Loucy (cell line): ENCODE results near the gene ARHGAP26.

ENCODE experiments used
- EZH2phosphoT487 ChIP-seq: fragments of 200-600 bp; IDR thresholded peaks from 2 replicates; pipeline ENCODE4 v1.6.1; 2018; ENCODE audit warnings: antibody characterized with exemption, mild to moderate bottlenecking, moderate library complexity, borderline replicate concordance
- TF ChIP-seq, protein P1 (sequence below): fragments of 200-600 bp; sonication (generic); conservative IDR thresholded peaks from 2 replicates; pipeline ENCODE4 v1.5.1; 2014; ENCODE audit warnings: mild to moderate bottlenecking, antibody characterized with exemption, low read length

DNA sequence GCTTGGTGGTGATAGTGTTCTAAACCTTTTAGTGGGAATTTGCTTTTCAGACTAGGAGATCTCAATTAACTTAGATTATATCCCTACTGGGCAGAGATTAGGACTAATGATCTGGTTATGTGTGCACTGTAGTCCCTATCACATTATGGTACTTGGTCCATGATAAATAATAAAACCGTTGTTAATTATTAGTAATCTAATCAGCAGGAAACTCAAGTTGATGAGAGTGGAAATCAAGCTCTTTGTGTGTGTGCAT lies 262.3 kb downstream of the ARHGAP26 start:
- TF ChIP-seq, protein P1, sequence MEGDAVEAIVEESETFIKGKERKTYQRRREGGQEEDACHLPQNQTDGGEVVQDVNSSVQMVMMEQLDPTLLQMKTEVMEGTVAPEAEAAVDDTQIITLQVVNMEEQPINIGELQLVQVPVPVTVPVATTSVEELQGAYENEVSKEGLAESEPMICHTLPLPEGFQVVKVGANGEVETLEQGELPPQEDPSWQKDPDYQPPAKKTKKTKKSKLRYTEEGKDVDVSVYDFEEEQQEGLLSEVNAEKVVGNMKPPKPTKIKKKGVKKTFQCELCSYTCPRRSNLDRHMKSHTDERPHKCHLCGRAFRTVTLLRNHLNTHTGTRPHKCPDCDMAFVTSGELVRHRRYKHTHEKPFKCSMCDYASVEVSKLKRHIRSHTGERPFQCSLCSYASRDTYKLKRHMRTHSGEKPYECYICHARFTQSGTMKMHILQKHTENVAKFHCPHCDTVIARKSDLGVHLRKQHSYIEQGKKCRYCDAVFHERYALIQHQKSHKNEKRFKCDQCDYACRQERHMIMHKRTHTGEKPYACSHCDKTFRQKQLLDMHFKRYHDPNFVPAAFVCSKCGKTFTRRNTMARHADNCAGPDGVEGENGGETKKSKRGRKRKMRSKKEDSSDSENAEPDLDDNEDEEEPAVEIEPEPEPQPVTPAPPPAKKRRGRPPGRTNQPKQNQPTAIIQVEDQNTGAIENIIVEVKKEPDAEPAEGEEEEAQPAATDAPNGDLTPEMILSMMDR = no peak
- no peak for TF ChIP-seq EZH2phosphoT487
